ENCODE results near the gene MTMR10.

Gene MTMR10

GRCh38 chr15:30984542-30984941 is 6.9 kb downstream of the MTMR10 start:
- Histone ChIP-seq H4K20me1 (ENCODE audit: insufficient read depth, low read length) (peaks cover under 1% of the 10 kb centered on the region), H3K9me3 (ENCODE audit: insufficient read depth, low read length, severe bottlenecking) (no peaks in the 10 kb centered on the region), H3K4me2 (ENCODE audit: insufficient read depth, low read length) (no peak overlapping the region), H3K4me3 (ENCODE audit: low read depth in 1 of 2, low read length in 2 of 2) (no peak overlapping the region), H3K79me2 (ENCODE audit: insufficient read depth, low read length) (peaks cover 34% of the 10 kb centered on the region), H3K27me3 (ENCODE audit: insufficient read depth, low read length, poor library complexity) (no peaks in the 10 kb centered on the region), H3K36me3 (ENCODE audit: insufficient read depth, low read length) (peaks cover 31% of the 10 kb centered on the region), H2AFZ (ENCODE audit: low read depth, low read length) (no peak overlapping the region), H3K4me1 (ENCODE audit: insufficient read depth, low read length) (peaks cover 12% of the 10 kb centered on the region), H3K9ac (ENCODE audit: low read depth, low read length) (no peak overlapping the region), H3K27ac (ENCODE audit: low read length) (no peak overlapping the region)
- DNase-seq = no peak
- TF ChIP-seq CTCF (IDR thresholded peaks at IDR 0.05; ENCODE audit: borderline replicate concordance, extremely low read depth, low read length, poor library complexity, severe bottlenecking) (no peak), EZH2 (IDR thresholded peaks at IDR 0.05; ENCODE audit: borderline replicate concordance, low read depth, low read length, severe bottlenecking) (no peak)
- ATAC-seq (ENCODE audit: insufficient read depth, low read depth) = no peak

- Histone ChIP-seq H3K79me2 (ENCODE audit: insufficient read depth, low read length) (peaks cover 37% of the 10 kb centered on the region), H2AFZ (ENCODE audit: low read depth, low read length) (no peak overlapping the region), H3K9ac (ENCODE audit: low read depth, low read length) (no peak overlapping the region), H4K20me1 (ENCODE audit: insufficient read depth, low read length) (peaks cover 3% of the 10 kb centered on the region), H3K4me3 (ENCODE audit: low read depth in 1 of 2, low read length in 2 of 2) (no peak overlapping the region), H3K36me3 (ENCODE audit: insufficient read depth, low read length) (peaks cover 32% of the 10 kb centered on the region), H3K4me1 (ENCODE audit: insufficient read depth, low read length) (peaks cover 8% of the 10 kb centered on the region), H3K27ac (ENCODE audit: low read length) (no peak overlapping the region), H3K4me2 (ENCODE audit: insufficient read depth, low read length) (no peak overlapping the region), H3K9me3 (ENCODE audit: insufficient read depth, low read length, severe bottlenecking) (no peaks in the 10 kb centered on the region), H3K27me3 (ENCODE audit: insufficient read depth, low read length, poor library complexity) (no peaks in the 10 kb centered on the region)
- ATAC-seq (ENCODE audit: insufficient read depth, low read depth) (no peak), DNase-seq (no peak)
- TF ChIP-seq CTCF (IDR thresholded peaks at IDR 0.05; ENCODE audit: borderline replicate concordance, extremely low read depth, low read length, poor library complexity, severe bottlenecking) (no peak), EZH2 (IDR thresholded peaks at IDR 0.05; ENCODE audit: borderline replicate concordance, low read depth, low read length, severe bottlenecking) (no peak)
These were observed 7.3 kb downstream of the MTMR10 start for GRCh38 chr15:30984118-30984517.

GRCh38 chr15:30979457-30979856 is 12.0 kb downstream of the MTMR10 start:
- Histone ChIP-seq H3K79me2 (ENCODE audit: insufficient read depth, low read length) (peaks cover 26% of the 10 kb centered on the region), H3K4me1 (ENCODE audit: insufficient read depth, low read length) (no peaks in the 10 kb centered on the region), H3K36me3 (ENCODE audit: insufficient read depth, low read length) (peaks cover 31% of the 10 kb centered on the region), H3K27me3 (ENCODE audit: insufficient read depth, low read length, poor library complexity) (no peaks in the 10 kb centered on the region), H4K20me1 (ENCODE audit: insufficient read depth, low read length) (peaks cover 3% of the 10 kb centered on the region), H3K9ac (ENCODE audit: low read depth, low read length) (no peak overlapping the region), H3K4me2 (ENCODE audit: insufficient read depth, low read length) (no peak overlapping the region), H3K27ac (ENCODE audit: low read length) (no peak overlapping the region), H3K9me3 (ENCODE audit: insufficient read depth, low read length, severe bottlenecking) (no peaks in the 10 kb centered on the region), H2AFZ (ENCODE audit: low read depth, low read length) (no peak overlapping the region), H3K4me3 (ENCODE audit: low read depth in 1 of 2, low read length in 2 of 2) (no peak overlapping the region)
- ATAC-seq (ENCODE audit: insufficient read depth, low read depth) (no peak), DNase-seq (no peak)
- TF ChIP-seq EZH2 (IDR thresholded peaks at IDR 0.05; ENCODE audit: borderline replicate concordance, low read depth, low read length, severe bottlenecking) (no peak), CTCF (IDR thresholded peaks at IDR 0.05; ENCODE audit: borderline replicate concordance, extremely low read depth, low read length, poor library complexity, severe bottlenecking) (no peak)

GRCh38 chr15:30978328-30978727 is 13.1 kb downstream of the MTMR10 start:
- Histone ChIP-seq H3K9ac (ENCODE audit: low read depth, low read length) (no peak overlapping the region), H3K36me3 (ENCODE audit: insufficient read depth, low read length) (peaks cover 42% of the 10 kb centered on the region), H3K27ac (ENCODE audit: low read length) (no peak overlapping the region), H3K27me3 (ENCODE audit: insufficient read depth, low read length, poor library complexity) (no peaks in the 10 kb centered on the region), H3K9me3 (ENCODE audit: insufficient read depth, low read length, severe bottlenecking) (no peaks in the 10 kb centered on the region), H3K4me1 (ENCODE audit: insufficient read depth, low read length) (no peaks in the 10 kb centered on the region), H3K79me2 (ENCODE audit: insufficient read depth, low read length) (peaks cover 26% of the 10 kb centered on the region), H3K4me3 (ENCODE audit: low read depth in 1 of 2, low read length in 2 of 2) (no peak overlapping the region), H3K4me2 (ENCODE audit: insufficient read depth, low read length) (no peak overlapping the region), H2AFZ (ENCODE audit: low read depth, low read length) (no peak overlapping the region), H4K20me1 (ENCODE audit: insufficient read depth, low read length) (peaks cover 3% of the 10 kb centered on the region)
- no peak for ATAC-seq (ENCODE audit: insufficient read depth, low read depth)
- no peak for DNase-seq
- TF ChIP-seq CTCF (IDR thresholded peaks at IDR 0.05; ENCODE audit: borderline replicate concordance, extremely low read depth, low read length, poor library complexity, severe bottlenecking) = no peak
- no peak for TF ChIP-seq EZH2 (IDR thresholded peaks at IDR 0.05; ENCODE audit: borderline replicate concordance, low read depth, low read length, severe bottlenecking)

Data from DND-41 (cell line).